GM21423 (cell line): ENCODE results near the gene HDAC9.

Source experiments
- ATAC-seq: cut with Tn5 transposase; IDR thresholded peaks from one replicate; pipeline ENCODE4 v1.9.1; 2021; ENCODE audit warnings: mild to moderate bottlenecking, moderate library complexity; ENCODE audit not compliant: unreplicated experiment

HDAC9 gene

DNA sequence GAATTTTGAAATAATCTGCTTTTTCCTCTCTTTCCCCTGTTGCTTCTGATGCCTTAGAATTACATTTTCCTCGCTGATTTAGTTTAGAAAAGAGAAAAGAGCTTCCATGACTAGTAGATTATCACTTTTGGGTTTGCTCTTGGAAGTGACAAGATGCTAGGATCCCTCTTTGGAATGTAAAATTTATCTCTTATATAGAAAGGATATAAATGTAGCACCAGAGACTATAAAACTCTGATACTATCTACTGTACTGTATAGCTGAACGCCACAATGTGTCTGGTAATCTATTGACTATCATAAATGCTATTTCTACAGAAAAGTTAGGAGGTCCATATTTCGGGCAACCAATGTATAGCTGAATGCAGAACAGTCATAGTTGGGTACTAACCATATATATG is 1.1 kb upstream of the HDAC9 start:
- ATAC-seq = no peak

DNA sequence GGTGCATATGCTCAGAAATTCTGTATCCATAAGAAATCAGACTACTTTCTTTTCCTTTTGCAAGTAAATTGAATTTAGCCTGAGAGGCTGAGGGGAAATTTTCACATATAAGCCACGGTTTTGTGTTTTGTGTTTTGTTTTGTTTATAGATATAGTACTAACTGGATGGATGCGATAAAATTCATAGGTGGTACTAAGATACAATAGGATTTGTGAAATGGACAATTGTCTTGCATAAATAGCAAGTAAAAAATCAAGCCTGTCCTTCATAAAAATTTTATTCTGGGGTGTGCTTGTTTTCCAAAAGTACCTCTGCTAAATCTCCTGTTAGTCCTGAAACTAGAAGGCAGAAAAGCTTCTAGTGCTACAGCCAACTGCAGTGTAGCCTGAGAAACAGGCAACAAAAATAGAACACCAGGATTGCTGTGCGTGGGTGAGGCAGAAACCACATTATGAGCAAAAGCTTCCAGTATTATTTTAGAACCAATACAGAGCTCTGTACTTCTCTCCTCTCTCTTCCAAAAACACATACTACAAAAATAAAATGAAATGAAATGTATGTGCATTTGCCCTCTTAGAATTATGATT is 634 bp upstream of the HDAC9 start:
- peak; percentile 36 for ATAC-seq

DNA sequence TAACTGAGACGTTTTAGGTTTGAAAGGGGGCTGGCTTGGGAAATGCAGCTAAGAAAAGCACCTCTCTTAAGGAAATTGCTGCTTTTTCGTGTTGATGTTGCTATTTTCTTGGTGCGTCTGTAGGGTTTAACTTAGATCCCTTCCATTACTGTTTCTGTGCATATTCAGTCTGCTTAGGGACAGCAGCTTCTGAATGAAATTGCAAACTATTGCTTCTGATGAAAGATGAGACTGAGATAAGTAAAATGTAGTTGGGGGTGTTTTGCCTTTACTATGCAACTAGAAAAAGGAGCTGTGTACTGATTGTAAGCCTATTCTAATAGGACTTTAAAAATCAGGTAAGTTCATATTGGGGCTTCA is 772 bp downstream of the HDAC9 start:
- ATAC-seq = no peak

DNA sequence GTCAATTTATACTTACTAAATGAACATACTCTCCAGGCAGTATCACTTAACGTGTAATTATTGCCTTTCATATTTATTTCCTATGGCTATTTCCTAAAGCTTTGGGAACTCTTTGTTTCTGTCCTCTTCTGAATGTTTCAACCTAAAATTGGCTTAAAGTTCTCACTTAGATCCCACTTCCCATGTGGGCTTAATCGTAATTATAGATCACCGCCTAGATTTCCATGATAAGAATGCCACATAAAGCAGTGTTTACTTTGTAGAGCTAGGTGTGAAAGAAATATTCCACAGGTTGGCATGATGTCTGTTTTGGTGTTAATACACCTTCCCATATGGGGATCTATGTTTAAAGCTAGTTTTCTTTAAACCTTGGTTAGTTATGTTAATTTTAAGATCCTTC is 1.5 kb downstream of the HDAC9 start:
- ATAC-seq = no peak

DNA sequence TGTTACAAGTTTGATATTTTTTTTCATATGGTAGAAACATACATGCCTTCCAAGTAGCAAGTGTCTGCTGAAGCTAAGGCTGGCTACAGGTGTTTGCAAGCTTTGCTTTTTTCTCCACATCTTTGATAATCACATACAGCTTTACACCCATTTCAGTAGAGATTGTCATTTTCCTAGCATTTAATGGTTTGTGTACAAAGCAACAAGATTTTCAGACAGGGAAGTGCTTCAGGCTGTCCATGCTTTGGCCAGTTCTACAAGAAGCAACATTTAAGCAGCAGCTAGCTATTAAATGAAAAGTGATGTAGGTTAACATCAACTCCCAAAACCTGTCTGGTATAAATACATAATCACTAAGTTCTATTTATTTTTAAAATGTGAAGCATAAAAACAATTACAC is 2.3 kb downstream of the HDAC9 start:
- ATAC-seq = no peak

DNA sequence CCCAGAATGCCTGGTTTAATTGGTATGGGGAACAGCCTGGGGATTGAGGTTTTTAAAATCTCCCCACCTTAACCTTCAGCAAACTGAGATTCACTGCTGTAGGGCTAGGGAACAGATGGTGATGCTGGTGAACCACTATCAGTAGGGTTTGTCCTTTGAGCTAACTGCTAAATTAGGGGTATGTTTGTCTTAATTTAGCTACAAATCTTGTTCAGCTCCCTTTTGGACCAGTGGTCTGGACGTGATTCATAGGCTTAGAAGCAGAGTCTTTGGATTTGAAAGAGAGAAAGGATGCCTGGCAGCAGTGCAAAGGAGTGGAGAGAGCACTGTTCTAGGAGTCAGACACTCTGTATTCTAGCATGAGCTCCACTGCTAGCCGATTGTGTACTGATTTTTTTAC is 2.8 kb downstream of the HDAC9 start:
- ATAC-seq = no peak

DNA sequence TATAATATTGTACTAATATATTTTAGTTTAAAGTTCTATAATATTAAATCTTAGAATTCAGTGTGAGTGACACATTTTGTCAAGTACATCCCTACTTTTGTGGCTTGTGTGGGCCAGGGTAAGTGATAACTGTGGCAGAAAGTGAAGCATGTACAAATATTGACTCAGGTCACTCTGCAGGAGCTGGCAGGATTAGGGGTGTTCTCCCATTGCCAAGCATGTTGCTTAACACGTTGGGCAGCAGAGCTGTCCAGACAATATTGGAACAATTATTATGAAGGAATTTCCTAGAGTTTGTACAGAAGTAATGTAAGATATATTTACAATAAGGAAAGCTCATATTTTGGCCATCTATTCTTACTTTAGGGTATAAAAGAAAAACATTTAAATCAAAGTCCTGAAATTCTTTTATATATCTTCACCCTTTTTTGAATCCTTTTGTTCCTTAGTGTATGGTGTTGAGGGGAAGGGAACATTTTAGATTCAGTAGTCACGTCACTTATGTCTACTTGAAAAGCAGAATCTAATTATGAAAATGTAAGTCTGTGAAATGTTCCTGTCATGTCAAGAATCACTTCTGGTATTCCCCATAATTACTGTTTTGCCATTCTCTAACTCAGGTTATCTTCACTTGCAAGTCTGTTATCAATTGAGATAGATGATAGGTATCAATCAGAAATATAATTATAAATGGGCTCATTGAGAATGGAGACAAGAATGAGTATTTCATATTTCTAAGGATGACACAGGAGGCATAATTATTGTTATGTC is 4.0 kb downstream of the HDAC9 start:
- no peak for ATAC-seq

DNA sequence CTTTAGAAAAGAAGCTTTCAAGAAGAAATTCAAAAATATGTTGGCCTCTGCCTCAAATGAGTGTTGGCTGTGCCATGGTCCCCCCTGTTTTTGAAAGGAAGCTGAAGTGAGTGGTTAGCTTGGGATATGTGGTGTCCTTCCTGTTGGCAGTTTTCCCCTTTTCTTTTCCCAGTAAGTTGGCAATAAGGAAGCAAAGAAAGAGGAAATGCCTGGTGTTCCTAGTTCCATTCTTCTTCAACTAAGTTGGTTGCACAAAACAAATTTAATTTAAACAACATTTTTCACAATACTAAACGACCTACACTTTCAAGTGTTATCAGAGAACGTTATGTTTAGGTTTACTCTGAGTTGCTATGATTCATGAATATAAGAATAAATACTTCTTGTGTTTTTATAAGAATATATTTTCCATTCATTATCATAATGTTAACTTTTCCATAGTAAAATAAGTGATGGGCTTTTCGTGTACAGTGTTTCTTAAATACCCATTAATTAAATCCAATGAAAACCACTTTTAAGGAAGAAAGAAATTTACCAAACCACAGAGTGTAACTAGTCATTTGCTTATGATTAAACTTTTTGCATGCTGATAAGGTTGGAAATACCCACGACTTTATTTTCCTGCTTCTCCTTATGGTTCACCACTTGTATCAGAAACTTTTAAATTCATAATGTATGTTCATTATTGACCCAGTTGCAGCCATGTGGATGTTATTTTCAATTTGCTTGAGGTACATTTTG is 7.7 kb downstream of the HDAC9 start:
- no peak for ATAC-seq

DNA sequence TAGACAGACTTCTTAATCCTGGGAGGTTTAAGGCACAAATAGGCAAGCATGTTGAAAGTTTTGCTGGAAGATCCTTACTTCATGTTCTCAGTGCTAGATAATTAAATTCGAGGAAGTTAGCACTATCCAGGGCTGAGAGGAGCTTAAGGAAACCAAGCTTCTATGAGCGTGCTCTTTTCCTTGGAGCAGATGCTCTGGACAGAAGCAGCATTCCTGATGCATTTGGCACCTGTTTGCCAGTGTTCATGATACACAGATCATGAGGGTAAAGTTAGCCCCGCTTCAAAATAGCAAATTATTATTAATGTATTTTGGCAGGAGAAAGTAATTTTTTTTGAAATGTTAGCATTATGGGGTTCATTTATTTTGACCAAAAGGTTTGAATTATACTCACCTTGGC is 9.4 kb downstream of the HDAC9 start:
- ATAC-seq = no peak

DNA sequence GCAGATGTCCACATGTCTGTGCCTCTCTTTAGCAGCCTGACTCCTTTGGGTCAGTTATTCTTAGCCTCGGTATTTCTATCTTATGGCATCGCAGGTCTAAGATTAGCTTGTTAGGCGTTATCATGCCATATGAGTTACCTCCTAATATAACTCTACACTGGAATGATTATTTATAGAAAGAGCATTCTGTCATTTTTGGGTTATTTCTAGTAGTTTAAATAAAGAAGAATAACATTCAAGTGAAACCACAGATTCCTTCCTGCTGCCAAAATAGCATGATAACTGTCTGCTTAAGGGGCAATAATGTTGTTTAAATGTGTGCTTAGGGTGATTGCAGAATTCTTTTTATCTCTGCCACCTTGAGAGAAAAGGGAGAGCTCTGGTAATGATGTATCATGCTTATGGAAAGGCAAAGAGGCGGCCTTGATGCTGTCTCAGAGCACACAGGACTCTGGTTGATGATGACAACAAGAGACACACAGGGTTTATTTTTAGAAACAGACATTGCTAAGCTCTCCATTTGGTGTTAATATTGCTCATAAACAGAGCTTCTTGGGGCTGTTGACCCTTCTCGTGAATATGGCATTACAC is 10.4 kb downstream of the HDAC9 start:
- ATAC-seq = peak; percentile 36

DNA sequence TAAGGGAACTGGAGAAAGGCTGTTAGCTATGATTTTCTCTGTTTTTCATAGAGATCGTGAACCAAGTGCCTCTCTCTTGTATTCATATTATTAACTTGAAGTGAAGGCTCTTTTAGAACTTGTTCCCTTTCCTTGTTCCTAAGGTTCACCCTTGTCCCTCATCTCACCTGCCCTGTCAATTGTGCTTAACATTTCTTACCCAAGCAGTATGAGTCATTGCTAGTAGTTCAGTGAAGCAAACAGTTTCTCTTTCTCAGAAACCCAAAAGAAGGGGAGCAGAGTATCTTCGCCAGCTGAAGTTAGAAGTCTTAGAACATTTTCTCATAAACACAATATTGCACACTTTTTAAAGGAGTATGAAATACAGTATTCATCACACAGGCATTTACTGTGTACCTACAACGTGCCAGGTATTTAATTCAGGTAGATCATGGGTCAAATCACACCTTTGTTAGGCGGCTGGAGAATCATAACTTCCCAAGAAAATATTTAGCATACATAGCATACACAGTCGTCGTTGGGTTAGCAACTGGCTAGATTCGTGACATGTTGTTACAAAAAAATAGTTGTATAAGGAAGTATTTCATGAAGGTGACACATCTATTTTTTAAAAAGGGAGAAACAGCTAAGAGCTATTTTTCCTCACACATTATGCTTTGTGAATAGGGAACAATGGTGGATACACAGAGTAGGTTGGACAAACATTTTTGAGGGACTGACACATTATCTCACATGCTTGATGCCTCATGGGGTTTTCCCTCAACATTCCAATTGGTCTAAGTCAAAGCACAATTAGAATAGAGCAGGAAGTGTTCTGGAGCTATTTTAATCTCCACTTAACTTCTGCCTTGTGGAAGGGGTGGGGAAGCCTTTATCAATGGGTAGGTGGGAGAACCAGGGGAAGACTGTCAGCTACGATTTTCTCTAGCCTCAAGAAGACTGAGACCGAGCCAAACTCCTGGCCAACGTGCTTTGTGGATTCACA is 13.2 kb downstream of the HDAC9 start:
- ATAC-seq = peak; percentile 85

DNA sequence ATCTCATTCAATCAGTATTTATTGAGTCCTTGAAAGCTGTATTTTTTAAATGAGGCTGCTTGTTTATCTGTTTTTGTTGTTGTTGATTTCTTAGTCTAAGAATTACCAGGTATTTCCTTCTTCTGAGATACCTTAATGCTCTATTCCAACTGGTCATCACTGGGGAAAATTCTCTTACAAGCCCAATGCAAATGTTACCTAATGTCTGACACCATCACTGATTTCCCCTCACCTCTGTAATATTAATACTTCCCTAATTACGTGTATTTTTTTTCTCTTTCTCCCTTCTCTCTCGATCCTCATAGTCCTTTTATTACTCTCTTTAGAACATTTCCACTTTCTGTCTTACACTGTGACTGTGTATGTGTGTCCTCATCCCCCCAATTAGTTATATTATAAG is 13.9 kb downstream of the HDAC9 start:
- peak; percentile 16 for ATAC-seq

DNA sequence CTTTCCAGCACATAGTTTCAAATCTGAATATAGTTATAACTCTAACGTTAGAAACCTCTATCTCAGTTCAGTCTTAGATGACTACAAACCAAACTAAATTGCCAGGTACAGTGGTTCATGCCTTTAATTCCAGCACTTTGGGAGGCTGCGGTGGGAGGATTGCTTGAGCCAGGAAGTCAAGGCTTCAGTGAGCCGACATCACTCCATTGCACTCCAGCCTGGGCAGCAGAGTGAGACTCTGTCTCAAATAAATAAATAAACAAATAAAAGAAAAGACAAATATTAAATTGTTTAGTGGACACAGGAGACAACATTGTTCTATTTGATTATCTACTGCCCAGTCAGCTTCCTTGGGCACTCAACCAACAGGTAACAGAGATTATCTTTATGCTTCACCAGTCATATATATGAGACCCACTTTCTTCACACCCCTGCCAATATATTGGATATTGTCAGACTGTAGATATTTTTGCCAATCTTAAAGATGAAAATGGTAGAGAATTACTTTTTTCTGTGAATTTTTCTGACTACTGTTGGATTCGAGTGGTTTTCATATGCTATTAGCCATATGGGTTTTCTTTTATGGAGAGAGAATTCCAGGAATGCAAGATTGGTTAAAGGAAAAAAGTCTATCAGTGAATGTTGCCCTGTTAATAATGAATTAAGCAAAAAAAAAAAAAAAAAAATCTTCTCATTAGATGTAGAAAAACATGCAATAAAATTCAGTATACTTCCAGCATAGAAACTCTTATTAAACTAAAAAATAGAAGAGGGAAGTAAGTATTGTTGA is 16.0 kb downstream of the HDAC9 start:
- no peak for ATAC-seq

DNA sequence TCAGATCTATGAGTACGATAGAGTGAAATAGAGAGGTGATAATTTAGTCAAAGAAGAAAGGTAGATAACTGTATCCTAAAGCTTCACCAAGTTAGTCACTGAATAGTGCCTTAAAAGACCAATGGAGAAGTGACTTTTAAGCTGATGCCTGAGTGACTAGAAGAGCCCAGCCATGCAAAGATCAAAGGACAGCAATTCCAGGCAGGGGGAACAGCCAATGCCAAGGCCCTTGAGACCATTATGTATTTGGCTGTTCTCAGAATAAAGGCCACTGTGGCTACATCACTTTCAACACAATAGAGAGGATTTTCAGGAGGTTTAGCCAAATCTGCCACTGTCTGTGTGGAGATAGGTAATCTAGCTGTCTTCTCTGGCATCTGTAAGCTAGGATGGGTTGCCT is 17.8 kb downstream of the HDAC9 start:
- no peak for ATAC-seq

DNA sequence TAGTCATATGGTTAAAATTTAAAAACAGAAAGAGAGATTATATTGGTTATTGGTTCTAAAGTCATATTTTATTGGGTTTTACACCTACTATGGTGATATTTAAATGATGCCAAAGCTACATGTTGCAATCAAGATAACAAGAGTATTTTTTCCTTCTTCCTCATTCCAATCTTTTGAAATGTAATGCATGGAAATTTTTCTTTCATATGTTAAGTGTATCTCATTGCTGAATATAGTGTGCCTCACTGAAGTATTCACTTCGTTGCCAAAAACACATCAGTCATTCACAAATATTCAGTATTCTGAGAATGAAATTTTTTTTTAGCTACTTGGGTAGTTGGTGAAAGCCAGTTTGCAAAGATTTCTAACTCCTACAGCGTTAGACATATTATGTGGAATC is 19.5 kb downstream of the HDAC9 start:
- no peak for ATAC-seq

DNA sequence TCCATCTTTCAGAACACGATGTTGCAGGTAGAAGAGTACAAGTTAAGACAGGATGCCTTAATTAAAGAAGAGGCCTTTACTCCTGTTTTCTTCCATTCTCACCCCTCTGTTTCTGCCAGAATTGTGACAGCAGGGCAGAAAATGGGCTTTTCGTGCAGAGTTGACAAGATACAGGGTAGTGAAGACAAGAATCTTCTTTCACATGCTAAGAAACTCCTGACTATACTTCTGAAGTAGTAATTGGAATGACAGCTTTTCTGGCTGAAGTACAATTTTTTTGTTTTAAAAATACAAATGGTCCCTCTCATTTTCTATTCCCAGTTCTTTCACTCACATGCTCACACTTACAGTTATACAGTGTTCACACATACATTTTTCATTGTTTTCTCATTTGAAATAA is 22.1 kb downstream of the HDAC9 start:
- no peak for ATAC-seq

DNA sequence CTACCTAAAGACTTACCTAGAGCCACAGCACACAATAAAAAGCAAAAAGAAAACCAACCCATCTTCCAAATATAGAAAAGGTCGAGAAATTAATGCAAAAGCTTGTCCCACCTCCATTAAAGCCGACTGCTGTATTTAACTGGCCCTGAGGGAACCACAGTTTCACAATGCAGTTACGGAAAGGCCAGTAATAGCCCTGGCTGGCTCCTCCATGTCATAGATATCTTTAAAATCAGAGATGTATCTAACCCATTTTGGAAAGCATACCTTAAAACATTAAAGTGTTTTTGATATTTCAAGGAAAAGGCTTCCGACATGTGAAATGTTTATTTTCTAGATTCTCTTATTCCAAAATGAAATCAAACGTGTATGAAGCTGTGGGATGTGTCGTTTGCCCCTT is 23.0 kb downstream of the HDAC9 start:
- ATAC-seq = no peak

DNA sequence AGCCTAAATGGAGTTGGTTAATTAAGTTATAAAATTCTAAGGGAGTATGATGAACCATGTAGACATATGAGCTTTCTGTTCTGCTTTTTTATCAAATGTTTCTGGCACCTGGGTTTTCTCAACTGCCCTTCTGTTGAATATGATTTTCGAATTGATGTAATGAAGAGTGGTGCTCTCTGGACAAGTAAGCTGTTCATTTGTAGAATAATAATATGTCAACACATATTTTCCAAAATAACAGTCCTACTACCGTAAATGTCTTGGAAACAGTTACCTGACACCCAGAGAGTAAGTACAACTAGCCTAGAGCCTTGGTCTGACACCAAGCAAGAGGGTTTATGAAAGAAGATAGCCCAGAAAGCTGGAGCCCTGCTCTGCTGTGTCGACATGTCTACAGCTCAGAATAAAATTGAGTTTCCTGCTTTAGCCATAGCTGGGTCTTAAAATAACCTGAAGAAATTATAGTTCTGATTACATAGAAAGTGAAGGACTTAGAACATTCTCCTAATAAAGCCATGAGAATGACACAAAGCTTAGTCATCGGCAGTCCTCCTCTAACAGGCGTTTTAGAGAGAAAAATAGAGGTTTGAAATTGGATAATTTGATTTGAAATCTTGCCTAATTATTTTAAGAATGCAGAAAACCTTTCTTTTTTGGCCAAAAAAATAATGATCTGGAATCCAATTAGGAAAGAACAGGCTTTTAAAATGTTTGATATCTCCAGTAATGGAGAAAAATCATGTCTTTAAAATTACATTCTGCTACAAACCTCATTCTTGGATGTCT is 25.1 kb downstream of the HDAC9 start:
- ATAC-seq = peak; percentile 80

DNA sequence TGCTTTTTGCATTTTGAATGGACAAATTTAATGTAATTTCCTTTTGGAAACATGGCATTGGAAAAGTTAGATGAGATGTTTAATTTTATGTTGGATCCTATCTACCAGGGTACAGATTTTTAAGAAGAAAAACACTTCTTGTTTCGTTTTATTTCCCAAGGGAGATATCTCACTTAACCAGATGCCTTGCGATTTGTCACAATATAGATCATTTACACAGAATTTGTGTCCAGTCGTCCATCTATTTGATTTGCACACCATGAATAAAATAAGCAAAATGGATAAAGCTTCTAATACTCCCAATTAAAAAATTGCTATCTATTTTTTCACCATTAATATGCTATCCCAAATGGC is 25.7 kb downstream of the HDAC9 start:
- ATAC-seq = no peak
